ENCODE data around the gene MAP2K2.

Gene MAP2K2

GRCh38 chr19:4064149-4064495, 59.8 kb downstream of the MAP2K2 start:
- H3K4me3 ChIP-seq (ENCODE audit: low read depth, low read length): peak overlapping the region; percentile 82
- DNase-seq (ENCODE audit: low read depth): no peak

- DNase-seq (ENCODE audit: low read depth): no peak
- H3K4me3 ChIP-seq (ENCODE audit: low read depth, low read length): peak overlapping the region; percentile 82
Observed at GRCh38 chr19:4063369-4064148, 60.4 kb downstream of the MAP2K2 start.

- DNase-seq (ENCODE audit: low read depth): no peak
- H3K4me3 ChIP-seq (ENCODE audit: low read depth, low read length): no peak overlapping the region
Observed at GRCh38 chr19:4062419-4063368, 61.2 kb downstream of the MAP2K2 start.

GRCh38 chr19:4061683-4062418, 62.1 kb downstream of the MAP2K2 start:
- DNase-seq (ENCODE audit: low read depth): no peak
- H3K4me3 ChIP-seq (ENCODE audit: low read depth, low read length): peak overlapping the region; percentile 9

- no peak for DNase-seq (ENCODE audit: low read depth)
- peak overlapping the region; percentile 9 for H3K4me3 ChIP-seq (ENCODE audit: low read depth, low read length)
Observed at GRCh38 chr19:4061178-4061682, 62.7 kb downstream of the MAP2K2 start.

- DNase-seq (ENCODE audit: low read depth): no peak
- H3K4me3 ChIP-seq (ENCODE audit: low read depth, low read length): no peak overlapping the region
Observed at GRCh38 chr19:4060621-4061177, 63.2 kb downstream of the MAP2K2 start.

- DNase-seq (ENCODE audit: low read depth): no peak
- no peak overlapping the region for H3K4me3 ChIP-seq (ENCODE audit: low read depth, low read length)
Observed at GRCh38 chr19:4059891-4060620, 63.9 kb downstream of the MAP2K2 start.

- no peak overlapping the region for H3K4me3 ChIP-seq (ENCODE audit: low read depth, low read length)
- no peak for DNase-seq (ENCODE audit: low read depth)
Observed at GRCh38 chr19:4059453-4059871, 64.5 kb downstream of the MAP2K2 start.

GRCh38 chr19:4058693-4059452, 65.0 kb downstream of the MAP2K2 start:
- H3K4me3 ChIP-seq (ENCODE audit: low read depth, low read length): no peak overlapping the region
- DNase-seq (ENCODE audit: low read depth): no peak

GRCh38 chr19:4057931-4058692, 65.8 kb downstream of the MAP2K2 start:
- DNase-seq (ENCODE audit: low read depth): peak; percentile 52
- no peak overlapping the region for H3K4me3 ChIP-seq (ENCODE audit: low read depth, low read length)

- no peak overlapping the region for H3K4me3 ChIP-seq (ENCODE audit: low read depth, low read length)
- DNase-seq (ENCODE audit: low read depth): no peak
Observed at GRCh38 chr19:4055209-4055552, 68.7 kb downstream of the MAP2K2 start.

GRCh38 chr19:4054441-4055208, 69.3 kb downstream of the MAP2K2 start:
- H3K4me3 ChIP-seq (ENCODE audit: low read depth, low read length): no peak overlapping the region
- DNase-seq (ENCODE audit: low read depth): no peak

GRCh38 chr19:4053423-4054324, 70.2 kb downstream of the MAP2K2 start:
- H3K4me3 ChIP-seq (ENCODE audit: low read depth, low read length): no peak overlapping the region
- DNase-seq (ENCODE audit: low read depth): no peak

GRCh38 chr19:4052993-4053422, 70.9 kb downstream of the MAP2K2 start:
- no peak for DNase-seq (ENCODE audit: low read depth)
- no peak overlapping the region for H3K4me3 ChIP-seq (ENCODE audit: low read depth, low read length)

- no peak for DNase-seq (ENCODE audit: low read depth)
- no peak overlapping the region for H3K4me3 ChIP-seq (ENCODE audit: low read depth, low read length)
Observed at GRCh38 chr19:4052114-4052992, 71.6 kb downstream of the MAP2K2 start.
